Hematopoietic multipotent progenitor cell treated with erythropoietin and hydrocortisone succinate and interleukin-3 and kit ligand, for 4 days (in vitro differentiated cells): Measurements from ENCODE around the gene UXS1.
A peak's percentile ranks its signal among the peaks of the same experiment; 100 is the strongest.
"Not testable (repeated sequence)": the region's sequence is repeated elsewhere in the genome, so short reads cannot be mapped to it uniquely, and the experiment has no call there.

Experiments
- DNase-seq: peaks from one replicate; pipeline ENCODE4 v3.0.0-alpha.2; 2015

The UXS1 gene

GRCh38 chr2:106193977-106194778, at the start of gene UXS1:
TSS of gene UXS1 (minus strand) at chr2:106194301. CDS start at chr2:106194241, 60 bp downstream.
- DNase-seq, result peak; percentile 99

GRCh38 chr2:106239491-106239890, 45.4 kb upstream of the UXS1 start:
- DNase-seq, result not testable (repeated sequence)

- not testable (repeated sequence) for DNase-seq
Measured at GRCh38 chr2:106235392-106235791, 41.3 kb upstream of the UXS1 start.

DNA sequence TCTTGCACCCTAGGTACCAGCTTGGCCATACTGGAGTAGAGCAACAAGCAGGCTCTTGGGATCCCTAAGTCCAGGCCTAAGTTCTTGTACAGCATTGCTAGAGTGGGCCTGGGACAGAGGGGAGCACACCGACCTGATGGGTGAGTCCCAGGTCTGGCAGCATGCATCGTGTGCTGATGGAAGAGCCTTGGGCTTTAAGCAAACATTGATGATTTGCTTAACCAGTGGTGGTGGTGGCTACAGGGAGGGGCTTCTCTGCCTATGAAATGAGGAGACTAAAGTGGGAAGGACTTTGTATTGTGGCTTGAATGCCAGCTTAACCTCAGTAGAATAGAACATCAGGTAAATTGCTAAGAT, 39.2 kb upstream of the UXS1 start:
- DNase-seq, result no peak

DNA sequence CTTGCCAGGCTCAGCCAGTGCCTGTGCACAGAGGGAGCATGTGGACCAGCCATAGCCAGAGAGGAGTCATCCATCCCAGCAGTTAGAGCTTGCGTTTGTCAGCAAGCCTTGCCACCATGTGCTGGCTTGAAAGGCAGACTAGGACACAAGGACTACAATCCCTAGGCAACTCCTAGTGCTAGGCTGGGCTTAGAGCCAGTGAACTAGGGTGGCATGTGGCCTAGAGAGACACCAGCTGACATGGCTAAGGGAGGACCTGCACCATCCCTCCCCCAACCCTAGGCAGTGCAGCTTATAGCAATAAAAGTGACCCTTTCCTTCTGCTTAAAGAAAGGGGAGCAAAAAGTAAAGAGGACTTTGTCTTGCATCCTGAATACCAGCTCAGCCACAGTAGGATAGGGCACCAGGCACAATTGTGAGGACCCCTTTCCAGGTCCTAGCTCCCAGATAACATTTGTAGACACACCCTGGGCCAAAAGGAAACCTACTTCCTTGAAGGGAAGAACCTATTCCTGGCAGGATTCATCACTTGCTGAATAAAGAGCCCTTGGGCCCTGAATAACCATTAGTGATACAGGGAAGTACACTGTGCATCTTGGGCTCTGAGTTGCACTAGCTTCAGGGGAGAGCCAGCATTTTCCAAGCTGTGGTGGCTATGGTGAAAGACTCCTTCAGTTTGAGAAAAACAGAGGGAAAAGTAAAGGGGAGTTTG, 38.7 kb upstream of the UXS1 start:
- DNase-seq, result no peak

DNA sequence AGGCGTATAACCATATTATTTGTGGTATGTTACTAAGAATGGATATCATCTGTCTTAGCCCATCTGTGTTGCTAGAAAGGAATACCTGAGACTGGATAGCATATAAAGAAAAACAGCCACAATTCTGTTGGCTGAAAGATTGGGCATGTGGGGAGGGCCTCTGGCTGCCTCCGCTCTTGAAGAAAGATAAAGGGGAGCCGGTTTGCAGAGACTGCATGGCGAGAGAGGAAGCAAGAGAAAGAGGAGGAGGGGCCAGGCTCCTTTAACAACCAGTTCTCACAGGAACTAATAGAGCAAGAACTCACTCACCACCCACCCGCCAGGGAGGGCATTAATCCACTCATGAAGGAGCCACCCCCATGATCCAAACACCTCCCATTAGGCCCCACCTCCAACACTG, 29.2 kb upstream of the UXS1 start:
- no peak for DNase-seq

DNA sequence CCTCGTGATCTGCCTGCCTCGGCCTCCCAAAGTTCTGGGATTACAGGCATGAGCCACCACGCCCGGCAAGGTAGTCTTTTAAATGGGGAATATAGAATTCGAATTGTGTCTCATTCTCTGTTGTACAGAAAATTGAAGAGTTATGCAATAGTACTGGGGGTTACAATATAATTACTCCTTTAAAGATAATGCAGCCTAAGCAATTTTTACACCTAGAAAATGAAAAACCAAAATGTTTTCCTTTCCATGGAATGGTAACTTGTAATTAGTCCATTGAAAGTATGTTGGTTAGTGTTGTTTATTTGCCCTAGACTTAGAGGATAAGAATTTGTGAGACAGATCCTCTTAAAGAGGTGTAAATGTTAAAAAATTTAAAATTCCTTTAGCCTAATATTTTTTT, 28.0 kb upstream of the UXS1 start:
- not testable (repeated sequence) for DNase-seq

GRCh38 chr2:106219813-106220212, 25.7 kb upstream of the UXS1 start:
- DNase-seq, result no peak

DNA sequence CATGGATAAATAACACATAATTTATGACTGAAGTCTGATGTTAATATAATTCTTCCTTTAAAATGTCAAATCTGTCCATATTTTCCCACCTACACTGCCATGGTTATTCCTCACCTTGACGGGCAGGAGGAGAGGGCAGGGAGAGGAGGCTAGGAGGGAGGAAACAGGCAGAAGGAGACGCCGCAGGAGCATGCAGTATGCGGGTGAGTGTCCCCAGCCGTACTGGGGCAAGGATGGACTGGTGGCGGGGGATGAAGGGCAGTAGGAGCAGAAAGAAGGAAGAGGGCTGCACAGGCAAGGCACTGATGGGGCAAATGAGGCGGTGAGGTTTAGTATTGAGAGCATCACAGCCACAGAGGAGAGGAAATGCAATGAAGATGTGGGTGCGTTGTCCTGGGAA, 25.1 kb upstream of the UXS1 start:
- DNase-seq, result not testable (repeated sequence)

- peak; percentile 79 for DNase-seq
Measured at GRCh38 chr2:106208874-106209273, 14.8 kb upstream of the UXS1 start.

GRCh38 chr2:106208399-106208798, 14.3 kb upstream of the UXS1 start:
- no peak for DNase-seq

- no peak for DNase-seq
Measured at GRCh38 chr2:106207246-106207645, 13.1 kb upstream of the UXS1 start.

- DNase-seq, result no peak
Measured at GRCh38 chr2:106205488-106205887, 11.4 kb upstream of the UXS1 start.

- not testable (repeated sequence) for DNase-seq
Measured at GRCh38 chr2:106204551-106204950, 10.4 kb upstream of the UXS1 start.

- DNase-seq, result peak; percentile 43
Measured at GRCh38 chr2:106201661-106202060, 7.6 kb upstream of the UXS1 start.

DNA sequence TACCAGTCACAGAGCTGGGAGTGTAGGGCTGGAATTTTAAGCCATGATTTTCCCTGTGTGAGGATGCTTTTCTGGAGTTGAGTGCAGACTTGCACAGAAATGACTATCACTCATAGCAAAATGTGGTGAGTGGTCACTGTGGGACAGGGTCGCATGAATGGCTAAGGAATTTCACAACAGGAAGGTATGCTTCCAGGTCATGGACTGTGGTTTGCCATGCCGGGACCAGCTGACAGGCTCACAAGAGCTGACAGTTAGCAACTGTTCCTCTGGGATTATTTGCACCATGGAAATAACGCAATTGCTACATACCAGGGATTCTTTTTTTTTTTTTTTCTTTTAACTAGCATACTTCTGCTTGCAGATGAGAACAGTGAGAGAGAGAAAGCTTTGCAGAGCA, 3.8 kb upstream of the UXS1 start:
- DNase-seq, result no peak

- DNase-seq, result no peak
Measured at GRCh38 chr2:106195981-106196380, 1.9 kb upstream of the UXS1 start.

DNA sequence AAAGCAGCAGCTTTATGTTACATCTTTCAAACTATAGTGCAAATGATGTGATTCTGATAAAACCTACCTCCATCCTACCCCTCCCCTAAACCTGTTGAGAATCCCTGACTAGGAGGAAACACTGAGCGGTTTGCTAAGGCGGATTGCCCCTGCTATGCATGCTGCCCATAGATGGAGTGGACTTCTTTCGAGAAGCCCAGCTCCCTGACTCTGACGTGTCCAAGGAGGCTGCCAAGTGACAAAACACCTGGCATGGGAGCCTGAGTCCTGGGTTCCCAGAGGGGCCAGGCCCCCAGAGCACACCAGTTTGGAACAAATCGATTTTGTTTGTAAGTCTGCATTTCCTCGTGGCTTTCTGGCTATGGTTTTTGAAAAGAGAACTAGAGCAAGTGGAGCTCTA, 1.4 kb upstream of the UXS1 start:
- no peak for DNase-seq

GRCh38 chr2:106193690-106193976, 468 bp downstream of the UXS1 start:
- no peak for DNase-seq

DNA sequence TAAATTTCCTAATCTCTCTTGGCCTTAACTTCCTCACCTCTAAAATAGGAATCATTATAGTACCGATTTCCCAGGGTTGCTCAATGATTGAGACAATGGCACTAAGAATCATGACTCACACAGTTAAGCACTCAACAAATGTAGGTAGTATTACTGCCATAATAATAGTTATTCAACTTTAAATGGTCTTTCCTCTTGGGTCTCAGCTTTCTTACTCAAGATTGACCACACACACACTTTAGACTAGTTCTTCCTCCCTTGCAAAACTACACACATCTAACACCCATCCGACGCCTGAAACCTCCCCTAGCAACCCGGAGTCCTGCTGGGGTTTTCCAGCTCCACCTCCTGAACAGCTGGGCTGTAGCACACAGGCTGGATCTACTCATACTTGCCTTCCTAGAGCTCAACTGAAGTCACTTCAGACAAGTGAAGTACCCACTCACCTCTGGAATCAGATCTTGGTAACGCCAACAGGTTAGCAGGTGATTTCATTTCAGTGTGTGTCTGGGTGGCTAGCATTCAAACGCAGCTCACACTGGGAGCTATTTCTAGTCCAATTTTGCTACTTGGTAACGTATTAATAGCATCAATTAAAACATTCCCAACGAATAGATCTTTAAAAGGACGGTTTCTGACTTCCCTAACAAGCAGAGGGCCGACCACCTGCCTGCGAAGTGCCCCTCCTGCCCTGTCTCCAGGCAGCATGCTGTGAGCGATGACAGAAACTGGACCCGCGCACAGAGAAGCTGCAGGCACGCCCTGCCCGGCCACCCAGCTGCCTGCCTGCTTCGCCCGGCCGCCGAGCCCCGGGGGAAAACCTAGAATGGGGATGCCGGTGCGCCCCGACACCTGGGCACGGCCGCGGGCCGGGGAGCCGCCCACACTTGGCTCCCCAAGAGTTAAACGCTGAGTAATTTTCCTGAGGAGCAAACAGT, 1.1 kb downstream of the UXS1 start:
- DNase-seq, result peak; percentile 71

- no peak for DNase-seq
Measured at GRCh38 chr2:106191511-106192016, 2.5 kb downstream of the UXS1 start.

DNA sequence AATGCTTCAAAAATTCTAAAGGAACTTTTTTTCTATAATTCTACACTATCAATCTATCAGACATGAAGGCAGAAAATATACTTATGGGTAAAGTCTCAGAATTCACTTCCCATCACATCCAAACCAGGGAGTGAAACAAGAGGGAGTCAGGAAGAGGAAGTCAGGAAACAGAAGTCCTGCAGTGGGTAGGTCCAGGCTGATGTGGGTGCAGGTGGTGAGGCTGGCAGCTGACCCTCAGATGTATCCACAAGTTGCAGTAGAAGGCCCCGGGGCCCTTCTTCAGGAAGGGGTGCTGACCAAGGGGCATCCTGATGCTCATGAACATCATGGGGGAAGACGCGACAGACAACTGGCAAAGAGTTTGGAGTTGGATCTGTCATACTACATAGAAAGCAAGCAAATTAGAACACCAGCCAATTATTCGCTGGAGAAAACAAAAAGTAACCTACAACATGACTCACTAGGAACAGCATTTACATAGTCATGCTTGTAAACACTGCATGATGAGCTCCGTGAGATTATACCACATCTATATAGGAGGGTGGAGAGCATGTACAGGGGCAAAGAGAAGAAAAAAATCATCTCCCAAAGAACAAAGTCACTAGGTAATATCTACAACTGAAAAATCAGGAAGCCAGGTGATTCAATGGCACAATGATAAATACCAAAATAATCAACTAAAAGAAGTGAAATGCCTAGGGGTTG, 4.2 kb downstream of the UXS1 start:
- DNase-seq, result no peak

DNA sequence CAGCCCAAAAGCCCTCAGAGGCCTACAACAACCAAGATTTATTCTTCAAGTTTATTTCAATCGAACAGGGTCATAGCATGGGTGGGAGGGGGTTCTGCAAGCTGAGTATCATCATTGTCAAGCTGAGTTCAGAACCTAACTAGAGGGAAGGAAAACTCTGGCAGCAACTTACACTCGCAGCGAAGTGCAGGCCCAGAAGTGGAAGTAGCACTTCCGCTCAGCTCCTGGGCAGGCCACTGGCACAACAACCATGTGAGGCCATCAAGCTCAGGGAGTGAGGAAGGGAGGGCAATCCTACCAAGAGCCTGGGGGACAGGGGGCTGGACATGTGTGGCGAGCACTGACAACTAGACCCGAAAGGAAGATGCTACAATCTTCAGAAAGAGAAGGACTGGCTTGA, 4.8 kb downstream of the UXS1 start:
- DNase-seq, result peak; percentile 61
